ENCODE results near the gene WTAP. TPM values are rescaled to one million over a fixed set of nuclear protein-coding genes. Genes with fewer than 3 reads are reported as not detected.

WTAP gene
- total RNA-seq, 1 experiment from 2014 or later: 138 TPM

- H3K27me3 ChIP-seq (ENCODE audit: insufficient read depth, low read length): no peaks in the 10 kb centered on the region
- no peak overlapping the region for H3K56ac ChIP-seq (ENCODE audit: insufficient read length, low read depth, low read length)
- H3T11ph ChIP-seq (ENCODE audit: low read length): no peak overlapping the region
- no peak overlapping the region for H3K14ac ChIP-seq (ENCODE audit: insufficient read depth, low read length)
- H2BK12ac ChIP-seq (ENCODE audit: insufficient read length, low read depth, low read length): no peak overlapping the region
- no peak overlapping the region for H3K27ac ChIP-seq (ENCODE audit: insufficient read length, low read depth, low read length)
- Mint-ChIP-seq H3K4me1 (peaks cover 22 to 25% of the 10 kb centered on the region in 2 experiments), H3K36me3 (ENCODE audit: insufficient read depth in 1 of 3, low read depth in 3 of 3) (peaks cover 3 to 9% (median 5%) of the 10 kb centered on the region in 3 experiments; a peak in 5 of 7 replicates), H3K4me3 (no peak overlapping the region), H3K27me3 (ENCODE audit: low read depth) (no peaks in the 10 kb centered on the region), H3K27ac (no peak overlapping the region), H3K9me3 (no peaks in the 10 kb centered on the region)
- H2BK120ac ChIP-seq (ENCODE audit: low read depth, low read length, poor library complexity, severe bottlenecking): no peak overlapping the region
- peaks cover 5% of the 10 kb centered on the region for H3K4me1 ChIP-seq (ENCODE audit: insufficient read depth, low read length)
- no peak overlapping the region for H2BK20ac ChIP-seq (ENCODE audit: low read depth, low read length, poor library complexity, severe bottlenecking)
- no peak overlapping the region for H4K8ac ChIP-seq (replicated peaks; ENCODE audit: insufficient read length, low read depth, low read length)
- DNase-seq: no peak
- H2AFZ ChIP-seq (ENCODE audit: low read length): no peak overlapping the region
- no peak overlapping the region for H2BK15ac ChIP-seq (ENCODE audit: low read depth, low read length)
- no peak overlapping the region for H3K23ac ChIP-seq (ENCODE audit: insufficient read length, low read depth, low read length)
- H3K4me2 ChIP-seq (ENCODE audit: insufficient read depth, insufficient read length, low read length): no peak overlapping the region
- no peak overlapping the region for H2AK5ac ChIP-seq (ENCODE audit: insufficient read length, low read length)
- H3K79me1 ChIP-seq (ENCODE audit: insufficient read depth, low read depth, low read length, poor library complexity, severe bottlenecking): no peaks in the 10 kb centered on the region
- no peaks in the 10 kb centered on the region; the same call in 1 of the 2 replicates for H3K79me2 ChIP-seq (ENCODE audit: insufficient read depth, low read length)
- WGBS (ENCODE audit: extremely low coverage, insufficient read length, low lambda C conversion rate): no CpG with 5 or more reads among the region's 2 CpGs
- no peaks in the 10 kb centered on the region for H4K20me1 ChIP-seq (ENCODE audit: control insufficient read depth, insufficient read depth, insufficient read length)
- no peak overlapping the region for H3K4ac ChIP-seq (ENCODE audit: low read depth, low read length)
- H3K23me2 ChIP-seq (ENCODE audit: insufficient read length, low read depth, low read length, poor library complexity, severe bottlenecking): peaks cover 11% of the 10 kb centered on the region
- no peak overlapping the region for H3K18ac ChIP-seq (ENCODE audit: insufficient read length, low read depth, low read length)
- TF ChIP-seq, protein P1, sequence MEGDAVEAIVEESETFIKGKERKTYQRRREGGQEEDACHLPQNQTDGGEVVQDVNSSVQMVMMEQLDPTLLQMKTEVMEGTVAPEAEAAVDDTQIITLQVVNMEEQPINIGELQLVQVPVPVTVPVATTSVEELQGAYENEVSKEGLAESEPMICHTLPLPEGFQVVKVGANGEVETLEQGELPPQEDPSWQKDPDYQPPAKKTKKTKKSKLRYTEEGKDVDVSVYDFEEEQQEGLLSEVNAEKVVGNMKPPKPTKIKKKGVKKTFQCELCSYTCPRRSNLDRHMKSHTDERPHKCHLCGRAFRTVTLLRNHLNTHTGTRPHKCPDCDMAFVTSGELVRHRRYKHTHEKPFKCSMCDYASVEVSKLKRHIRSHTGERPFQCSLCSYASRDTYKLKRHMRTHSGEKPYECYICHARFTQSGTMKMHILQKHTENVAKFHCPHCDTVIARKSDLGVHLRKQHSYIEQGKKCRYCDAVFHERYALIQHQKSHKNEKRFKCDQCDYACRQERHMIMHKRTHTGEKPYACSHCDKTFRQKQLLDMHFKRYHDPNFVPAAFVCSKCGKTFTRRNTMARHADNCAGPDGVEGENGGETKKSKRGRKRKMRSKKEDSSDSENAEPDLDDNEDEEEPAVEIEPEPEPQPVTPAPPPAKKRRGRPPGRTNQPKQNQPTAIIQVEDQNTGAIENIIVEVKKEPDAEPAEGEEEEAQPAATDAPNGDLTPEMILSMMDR (conservative IDR thresholded peaks at IDR 0.05): no peak
- H2BK5ac ChIP-seq (ENCODE audit: insufficient read length, low read length): no peak overlapping the region
- no peak overlapping the region for H3K9ac ChIP-seq (ENCODE audit: extremely low read depth, insufficient read length, low read length)
- H3K9me3 ChIP-seq (ENCODE audit: control insufficient read depth, low read depth, low read length): no peaks in the 10 kb centered on the region
- no peak overlapping the region for H4K5ac ChIP-seq (ENCODE audit: insufficient read length, low read depth, low read length)
- H4K91ac ChIP-seq (ENCODE audit: insufficient read length, low read depth, low read length): no peak overlapping the region
Observed at GRCh38 chr6:159695984-159696383, 31.3 kb upstream of the WTAP start.

All from H9 (cell line).